Stimulated activated CD4-positive, alpha-beta T cell treated with anti-CD3 and anti-CD28 coated beads, Interleukin-1b, Interleukin-23, amount 100 ng/mL, for 24 hours (primary cell): ENCODE results near the gene PPEF2.

ENCODE experiments used
- DNase-seq, 4 experiments: peaks; one replicate each; pipeline ENCODE4 v3.0.0-alpha.2; 2020; ENCODE audit warnings: low read depth in 4 of 4, low spot score in 1 of 4

Gene PPEF2

GRCh38 chr4:75834772-75835154 is 67.5 kb downstream of the PPEF2 start:
- no peak for DNase-seq

GRCh38 chr4:75834095-75834771 is 68.0 kb downstream of the PPEF2 start:
- DNase-seq: no peak

GRCh38 chr4:75831856-75832405 is 70.3 kb downstream of the PPEF2 start:
- DNase-seq: no peak

GRCh38 chr4:75830906-75831305 is 71.3 kb downstream of the PPEF2 start:
- no peak for DNase-seq

GRCh38 chr4:75823812-75824211 is 78.4 kb downstream of the PPEF2 start:
- no peak for DNase-seq

- DNase-seq: no peak
Measured at GRCh38 chr4:75822416-75822815, 79.8 kb downstream of the PPEF2 start.

- DNase-seq: no peak
Measured at GRCh38 chr4:75821966-75822365, 80.3 kb downstream of the PPEF2 start.

GRCh38 chr4:75821216-75821615 is 81.0 kb downstream of the PPEF2 start:
- DNase-seq: no peak

GRCh38 chr4:75820676-75821075 is 81.6 kb downstream of the PPEF2 start:
- DNase-seq: no peak

- no peak for DNase-seq
Measured at GRCh38 chr4:75820197-75820596, 82.1 kb downstream of the PPEF2 start.

- no peak for DNase-seq
Measured at GRCh38 chr4:75819121-75819520, 83.1 kb downstream of the PPEF2 start.

GRCh38 chr4:75817901-75818300 is 84.4 kb downstream of the PPEF2 start:
- no peak for DNase-seq
